NCI-H748 (cell line): ENCODE measurements around the gene RNU5D-1.
"Not testable (repeated sequence)": the region's sequence is repeated elsewhere in the genome, so short reads cannot be mapped to it uniquely, and the experiment has no call there.

Source experiments
- DNase-seq: peaks from one replicate; lab custom pipeline; 2025; ENCODE audit not compliant: unreplicated experiment; lab: John Stamatoyannopoulos, UW

RNU5D-1 gene

GRCh38 chr1:44701141-44701573 lies 29.8 kb downstream of the RNU5D-1 start:
- DNase-seq: no peak

DNA sequence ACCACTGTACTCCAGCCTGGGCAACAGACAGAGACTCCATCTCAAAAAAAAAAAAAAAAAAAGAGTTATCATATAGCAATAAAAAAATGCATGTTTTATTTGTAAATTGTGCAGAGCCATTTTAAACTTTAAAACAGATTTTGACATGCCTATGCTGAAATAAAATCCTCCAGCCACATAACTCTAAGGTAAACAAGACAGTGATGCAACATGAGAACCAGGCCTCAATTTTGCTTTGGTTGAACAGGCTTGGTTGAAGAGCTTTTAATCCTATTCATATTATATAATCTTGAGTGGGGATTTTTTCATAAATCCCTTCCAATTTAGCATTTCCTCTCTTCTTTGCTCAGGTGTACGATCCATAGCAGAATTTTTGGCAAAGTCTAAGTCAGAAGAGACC lies 30.4 kb downstream of the RNU5D-1 start:
- no peak for DNase-seq

DNA sequence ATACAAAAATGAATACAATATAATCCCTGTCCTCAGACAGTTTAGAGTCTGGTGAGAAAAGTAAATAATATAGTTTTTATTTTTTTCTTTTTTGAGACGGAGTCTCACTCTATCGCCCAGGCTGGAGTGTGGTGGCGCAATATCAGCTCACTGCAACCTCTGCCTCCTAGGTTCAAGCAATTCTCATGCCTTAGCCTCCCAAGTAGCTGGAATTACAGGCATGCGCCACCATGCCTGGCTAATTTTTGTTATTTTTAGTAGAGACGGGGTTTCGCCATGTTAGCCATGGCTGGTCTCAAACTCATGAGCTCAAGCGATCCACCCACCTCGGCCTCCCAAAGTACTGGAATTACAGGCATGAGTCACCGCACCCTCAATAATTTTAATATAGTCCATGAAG lies 31.6 kb downstream of the RNU5D-1 start:
- not testable (repeated sequence) for DNase-seq

DNA sequence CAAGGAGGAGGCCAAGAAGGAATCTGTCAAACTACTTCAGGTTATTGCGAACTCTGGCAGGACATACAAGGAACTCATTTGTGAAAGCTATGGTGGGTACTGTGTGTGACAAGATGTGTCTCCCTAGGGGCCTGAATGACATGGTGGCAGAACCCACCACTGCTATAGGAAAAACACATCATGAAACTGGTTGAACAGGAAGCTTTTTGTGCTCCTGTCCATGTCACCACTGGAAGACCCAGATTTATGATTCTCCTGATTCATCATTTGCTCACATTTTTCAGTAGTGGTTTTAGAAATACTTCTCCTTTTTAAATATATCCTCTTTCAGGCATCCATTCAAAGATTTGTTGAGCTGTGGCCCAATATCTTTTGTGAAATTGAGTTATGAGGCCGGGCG lies 32.8 kb downstream of the RNU5D-1 start:
- no peak for DNase-seq

DNA sequence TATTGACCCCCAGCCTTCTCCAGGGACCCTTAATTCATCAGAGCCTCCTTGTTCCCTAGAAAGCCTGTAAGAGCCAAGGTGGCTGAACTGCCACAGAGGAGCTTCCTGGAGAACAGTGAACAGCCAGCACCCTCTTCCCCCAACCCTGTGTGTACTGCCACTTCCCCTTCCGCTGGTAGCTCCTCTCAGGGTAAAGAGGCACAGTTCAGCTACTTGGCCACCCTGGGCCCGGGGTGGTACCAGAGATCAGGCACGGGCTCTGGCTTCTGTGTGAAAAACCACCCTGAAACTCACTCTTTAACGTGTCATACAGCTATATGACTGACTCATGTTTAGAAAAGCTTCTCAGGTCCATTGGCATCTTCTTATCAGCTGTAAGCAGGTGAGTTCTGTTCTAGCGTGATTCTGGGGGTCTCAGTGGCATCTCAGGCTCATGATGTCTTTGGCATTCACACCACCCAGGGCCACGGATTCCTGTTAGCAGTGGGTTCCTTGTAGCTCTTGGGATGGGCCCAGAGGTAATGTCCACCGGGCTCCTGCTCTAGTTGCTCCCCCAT lies 34.1 kb downstream of the RNU5D-1 start:
- no peak for DNase-seq

DNA sequence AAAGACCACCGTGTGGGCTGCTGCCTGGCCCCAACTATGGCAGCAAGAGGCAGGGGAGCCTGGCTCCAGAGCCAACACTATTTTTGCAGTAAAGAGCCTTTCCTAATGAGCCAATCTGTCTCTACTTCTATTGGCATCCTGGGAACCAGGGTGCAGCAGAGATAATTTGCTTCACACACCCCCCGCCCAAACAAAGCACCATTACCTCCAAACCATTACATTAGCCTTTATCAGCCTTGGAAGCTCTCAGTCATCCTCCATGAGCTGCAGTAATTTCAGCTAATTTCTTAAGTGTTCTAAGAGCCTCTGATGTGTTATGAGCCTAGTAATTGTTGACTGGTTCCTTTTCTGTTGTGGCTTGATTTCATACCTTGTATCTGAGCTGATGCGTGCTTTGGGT lies 34.9 kb downstream of the RNU5D-1 start:
- DNase-seq: no peak

DNA sequence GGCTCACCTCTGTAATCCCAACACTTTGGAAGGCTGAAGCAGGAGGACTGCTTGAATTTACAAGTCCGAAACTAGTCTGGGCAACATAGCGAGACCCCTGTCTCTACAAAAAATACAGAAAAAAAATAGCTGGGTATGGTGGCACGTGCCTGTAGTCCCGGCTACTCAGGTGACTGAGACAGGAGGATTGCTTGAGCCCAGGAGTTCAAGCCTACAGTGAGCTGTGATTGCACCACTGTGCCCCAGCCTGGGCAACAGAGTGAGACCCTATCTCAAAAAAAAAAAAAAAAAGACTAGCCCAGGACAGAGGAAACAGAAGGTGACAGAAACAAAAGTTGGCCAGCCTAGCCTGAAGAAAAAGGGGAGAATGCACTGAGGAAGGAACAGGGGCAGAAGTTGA lies 35.3 kb downstream of the RNU5D-1 start:
- no peak for DNase-seq

- no peak for DNase-seq
Measured at GRCh38 chr1:44694863-44695478, 36.0 kb downstream of the RNU5D-1 start.

GRCh38 chr1:44693900-44694299 lies 37.1 kb downstream of the RNU5D-1 start:
- no peak for DNase-seq

DNA sequence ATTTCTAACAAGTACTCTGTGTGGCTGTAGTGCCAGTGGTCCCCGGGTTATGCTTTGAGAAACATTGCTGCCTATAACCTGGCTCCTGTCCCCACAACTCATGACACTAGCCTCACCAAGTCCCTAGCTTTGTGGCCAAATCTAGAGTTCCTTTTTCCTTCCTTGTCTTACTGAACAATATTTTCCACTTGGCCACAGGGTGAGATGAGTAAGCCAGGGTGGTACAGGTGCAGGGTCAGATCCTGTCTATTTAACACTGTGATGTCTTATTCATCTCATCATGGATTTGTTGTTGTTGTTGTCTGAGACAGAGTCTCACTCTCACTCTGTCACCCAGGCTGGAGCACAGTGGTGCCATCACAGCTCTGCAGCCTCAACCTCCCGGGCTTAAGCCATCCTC lies 37.8 kb downstream of the RNU5D-1 start:
- no peak for DNase-seq

DNA sequence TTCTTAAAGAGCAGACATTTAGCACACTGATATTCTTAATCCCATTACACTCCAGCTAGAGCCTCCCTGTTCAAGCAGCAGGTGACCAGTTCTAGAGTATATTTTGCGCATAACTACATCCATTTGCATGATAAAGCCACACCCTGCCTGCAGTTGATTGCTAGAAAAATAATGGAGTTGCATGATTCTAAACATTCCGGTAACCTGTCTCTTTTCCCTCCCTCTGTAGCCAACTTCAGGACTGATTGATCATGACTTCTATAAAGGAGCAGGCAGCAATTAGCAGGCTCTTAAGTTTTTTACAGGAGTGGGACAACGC lies 41.6 kb downstream of the RNU5D-1 start:
- no peak for DNase-seq

- DNase-seq: no peak
Measured at GRCh38 chr1:44688760-44689446, 42.1 kb downstream of the RNU5D-1 start.

DNA sequence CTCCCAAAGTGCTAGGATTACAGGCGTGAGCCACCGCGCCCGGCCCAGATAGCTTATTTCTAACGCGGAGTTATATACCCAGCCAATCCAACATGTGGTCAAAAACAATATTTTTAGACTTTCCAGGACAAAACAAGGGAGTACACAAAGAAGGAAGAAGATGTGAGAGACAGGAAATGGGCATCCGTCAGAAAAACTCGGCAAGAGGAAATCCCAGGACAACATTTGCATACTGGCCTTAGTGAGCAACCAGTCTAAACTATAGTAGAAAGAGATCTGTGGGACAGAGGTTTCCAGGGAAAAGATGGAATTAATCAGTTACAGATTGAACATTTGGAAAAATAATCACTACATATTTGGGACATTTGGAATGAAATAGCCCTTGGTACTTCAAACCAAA lies 45.1 kb downstream of the RNU5D-1 start:
- DNase-seq: no peak

DNA sequence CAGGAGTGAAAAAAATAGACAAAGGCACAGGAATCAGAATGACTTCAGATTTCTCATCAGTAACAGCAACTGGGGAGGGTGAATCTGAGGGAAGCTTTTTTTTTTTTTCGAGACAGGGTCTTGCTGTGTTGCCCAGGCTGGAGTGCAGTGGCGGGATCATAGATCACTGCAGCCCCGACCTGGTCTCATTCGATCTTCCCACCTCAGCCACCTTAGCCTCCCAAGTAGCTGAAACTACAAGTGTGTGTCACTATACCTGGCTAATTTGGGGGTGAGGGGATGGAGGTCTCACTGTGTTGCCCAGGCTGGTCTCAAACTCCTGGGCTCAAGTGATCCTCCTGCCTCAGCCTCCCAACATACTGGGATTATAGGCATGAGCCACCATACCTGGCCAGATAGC lies 45.8 kb downstream of the RNU5D-1 start:
- no peak for DNase-seq

DNA sequence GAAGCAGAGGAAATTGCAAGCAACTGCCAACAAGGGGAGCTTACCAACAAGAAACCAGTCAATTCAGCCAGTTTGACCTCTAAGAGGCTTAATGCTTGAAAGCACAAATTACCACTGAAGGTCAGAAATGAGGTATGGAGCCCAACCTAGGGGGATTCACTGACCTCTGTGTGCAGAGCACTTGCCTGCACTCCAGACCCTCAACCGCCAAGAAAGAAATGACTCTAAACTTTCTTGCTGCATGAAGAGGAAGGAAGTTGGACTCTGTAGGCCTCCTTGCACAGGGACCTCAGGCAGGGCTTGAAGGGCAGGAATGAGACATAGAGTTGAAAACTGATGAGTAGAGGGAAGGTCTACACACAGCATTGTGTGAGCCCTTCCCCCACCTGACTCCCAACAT lies 46.4 kb downstream of the RNU5D-1 start:
- DNase-seq: no peak

DNA sequence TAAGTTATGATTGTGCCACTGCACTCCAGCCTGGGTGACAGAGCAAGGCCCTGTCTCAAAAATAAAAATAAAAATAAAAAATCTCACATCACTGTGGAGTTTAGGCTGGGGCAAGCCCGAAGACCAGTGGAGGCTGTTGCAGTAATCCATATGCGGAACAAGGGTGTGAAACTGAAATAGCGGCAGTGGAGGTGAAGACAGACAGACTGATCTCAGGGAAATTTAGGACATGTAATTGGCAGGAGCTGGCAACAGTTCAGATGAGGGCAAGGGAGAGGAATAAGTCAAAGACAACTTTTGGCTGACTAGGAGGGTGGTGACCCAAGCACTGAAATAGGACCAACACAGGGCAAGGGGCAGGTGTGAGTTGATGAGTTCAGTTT lies 48.1 kb downstream of the RNU5D-1 start:
- no peak for DNase-seq

DNA sequence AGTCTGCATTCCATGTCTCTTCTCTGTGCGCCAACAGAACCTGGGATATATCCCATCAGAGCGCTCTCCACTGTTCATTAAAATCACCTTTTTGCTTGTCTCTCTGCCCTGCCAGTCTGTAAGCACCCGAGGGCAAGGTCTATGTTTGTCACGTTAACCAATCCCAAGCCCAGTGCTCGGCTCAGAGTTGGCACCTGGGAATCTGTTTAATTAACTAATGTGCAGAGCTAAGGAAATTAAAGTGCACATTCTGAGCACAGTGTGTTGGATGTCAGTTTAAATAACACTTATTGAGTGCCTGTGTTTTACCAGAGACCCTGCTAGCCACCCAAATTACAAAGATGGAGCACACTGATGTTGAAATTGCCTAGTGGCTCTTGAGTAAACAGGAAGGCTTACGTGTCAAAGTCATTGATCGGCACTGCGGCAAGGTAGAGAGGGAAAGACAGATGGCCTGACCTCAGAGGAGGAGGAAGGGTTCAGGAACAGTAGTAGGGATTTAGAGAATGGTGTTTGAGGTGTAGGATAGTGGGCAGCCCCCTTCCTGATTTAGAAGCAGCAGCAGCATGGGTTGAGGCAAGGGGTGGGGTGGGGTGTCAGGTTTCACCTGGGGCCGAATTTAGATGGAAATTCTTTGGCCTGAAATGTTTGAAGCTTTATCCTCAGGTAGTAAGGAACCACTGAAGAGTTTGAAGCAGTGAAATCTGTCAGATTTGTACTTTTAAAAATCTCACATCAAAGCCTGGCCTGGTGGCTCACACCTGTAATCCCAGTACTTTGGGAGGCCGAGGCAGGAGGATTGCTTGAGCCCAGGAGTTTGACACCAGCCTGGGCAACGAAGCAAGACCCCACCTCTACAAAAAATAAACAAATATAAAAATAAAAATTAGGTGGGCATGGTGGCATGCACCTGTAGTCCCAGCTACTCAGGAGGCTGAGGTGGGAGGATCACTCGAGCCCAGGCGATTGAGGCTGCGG lies 48.8 kb downstream of the RNU5D-1 start:
- DNase-seq: peak; percentile 38
